Prostate gland (tissue), 2 donors: ENCODE measurements around the gene DOCK3.

Source experiments
- CTCF ChIP-seq, 4 experiments: fragments of 200-600 bp in 2 of 4; fragments of 450-650 bp in 2 of 4; sonication (generic) in 2 of 4; IDR thresholded peaks; 1 replicate in 3 of 4; 2 replicates in 1 of 4; pipeline ENCODE4 v1.5.1; 2016 to 2019; ENCODE audit warnings: antibody characterized with exemption in 4 of 4, mild to moderate bottlenecking in 2 of 4, moderate library complexity in 2 of 4
- POLR2A ChIP-seq: fragments of 450-650 bp; IDR thresholded peaks from one replicate; pipeline ENCODE4 v1.6.1; 2016; ENCODE audit warnings: antibody characterized with exemption, mild to moderate bottlenecking

DNA sequence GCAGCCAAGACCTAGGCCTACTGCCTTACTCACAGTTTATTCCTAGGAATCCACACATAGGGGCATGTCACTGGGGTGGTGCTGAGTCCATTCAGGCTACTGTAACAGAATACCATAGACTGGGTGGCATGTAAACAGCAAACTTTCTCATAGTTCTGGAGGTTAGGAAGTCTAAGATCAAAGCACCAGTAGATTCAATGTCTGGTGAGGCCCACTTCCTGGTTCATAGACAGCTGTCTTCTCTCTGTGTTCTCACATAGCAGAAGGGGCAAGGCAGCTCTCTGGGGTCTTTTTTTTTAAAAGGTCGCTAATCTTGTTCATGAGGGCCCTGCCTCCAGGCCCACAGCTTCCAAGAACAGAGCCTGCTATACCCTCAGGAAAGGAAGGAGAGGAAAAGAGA lies 596.4 kb downstream of the DOCK3 start:
- TF ChIP-seq CTCF (IDR thresholded peaks at IDR 0.05) = no peak
- TF ChIP-seq POLR2A = no peak
